GM06990 (cell line): ENCODE results near the gene PEA15.

Experiments used
- DNase-seq: peaks from one replicate; pipeline ENCODE4 v3.0.0-alpha.2; 2011; ENCODE audit not compliant: insufficient read length; ENCODE audit errors: extremely low read depth
- H3K27me3 ChIP-seq: replicated peaks from 2 replicates; pipeline ENCODE4 v1.6.0; 2011; ENCODE audit warnings: low read length; ENCODE audit not compliant: control insufficient read depth, insufficient read depth
- H3K36me3 ChIP-seq: 2 replicates; pipeline ENCODE4 v1.5.1; 2011; ENCODE audit warnings: low read length; ENCODE audit not compliant: control insufficient read depth, insufficient read depth
- H3K4me3 ChIP-seq: replicated peaks from 2 replicates; pipeline ENCODE4 v1.5.1; 2011; ENCODE audit warnings: low read depth, mild to moderate bottlenecking, control low read depth, low read length
- TF ChIP-seq, protein P1 (sequence below): IDR thresholded peaks from 2 replicates; pipeline ENCODE4 v1.5.1; 2011; ENCODE audit warnings: low read length, control low read depth, mild to moderate bottlenecking, inconsistent platforms; ENCODE audit not compliant: insufficient read depth, poor library complexity, severe bottlenecking

Gene PEA15

DNA sequence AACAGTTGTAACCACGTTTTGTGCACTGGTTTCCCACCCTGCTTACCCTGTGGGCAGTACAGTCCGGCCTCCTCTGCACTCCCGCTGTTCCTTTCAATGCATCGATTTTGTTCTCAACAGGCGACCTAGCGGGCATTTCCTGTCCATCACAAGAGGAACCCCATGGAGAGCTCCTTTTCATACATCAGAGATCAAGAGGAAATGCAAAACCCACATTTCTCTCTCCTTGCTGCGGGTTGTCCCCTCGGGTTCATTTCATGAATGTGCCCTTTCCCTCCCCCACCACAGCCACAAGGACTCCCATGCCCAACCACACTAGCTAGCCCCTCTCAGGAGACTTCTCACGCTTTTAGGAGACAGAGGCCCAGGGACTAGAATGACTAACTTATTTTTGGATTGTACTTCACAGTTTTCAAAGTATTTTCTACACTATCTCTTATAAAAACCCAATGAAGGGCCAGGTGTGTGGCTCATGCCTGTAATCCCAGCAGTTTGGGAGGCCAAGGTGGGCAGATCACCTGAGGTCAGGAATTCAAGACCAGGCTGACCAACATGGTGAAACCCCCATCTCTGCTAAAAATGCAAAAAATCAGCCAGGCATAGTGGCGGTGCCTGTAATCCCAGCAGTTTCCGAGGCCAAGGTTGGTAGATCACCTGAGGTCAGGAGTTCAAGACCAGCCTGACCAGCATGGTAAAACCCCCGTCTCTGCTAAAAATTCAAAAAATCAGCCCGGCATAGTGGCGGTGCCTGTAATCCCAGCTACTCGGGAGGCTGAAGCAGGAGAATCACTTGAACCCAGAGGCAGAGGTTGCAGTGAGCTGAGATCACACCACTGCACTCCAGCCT lies 35.4 kb upstream of the PEA15 start:
- Histone ChIP-seq H3K27me3 (no peaks in the 10 kb centered on the region), H3K36me3 (no peaks in the 10 kb centered on the region), H3K4me3 (no peak overlapping the region)
- TF ChIP-seq, protein P1, sequence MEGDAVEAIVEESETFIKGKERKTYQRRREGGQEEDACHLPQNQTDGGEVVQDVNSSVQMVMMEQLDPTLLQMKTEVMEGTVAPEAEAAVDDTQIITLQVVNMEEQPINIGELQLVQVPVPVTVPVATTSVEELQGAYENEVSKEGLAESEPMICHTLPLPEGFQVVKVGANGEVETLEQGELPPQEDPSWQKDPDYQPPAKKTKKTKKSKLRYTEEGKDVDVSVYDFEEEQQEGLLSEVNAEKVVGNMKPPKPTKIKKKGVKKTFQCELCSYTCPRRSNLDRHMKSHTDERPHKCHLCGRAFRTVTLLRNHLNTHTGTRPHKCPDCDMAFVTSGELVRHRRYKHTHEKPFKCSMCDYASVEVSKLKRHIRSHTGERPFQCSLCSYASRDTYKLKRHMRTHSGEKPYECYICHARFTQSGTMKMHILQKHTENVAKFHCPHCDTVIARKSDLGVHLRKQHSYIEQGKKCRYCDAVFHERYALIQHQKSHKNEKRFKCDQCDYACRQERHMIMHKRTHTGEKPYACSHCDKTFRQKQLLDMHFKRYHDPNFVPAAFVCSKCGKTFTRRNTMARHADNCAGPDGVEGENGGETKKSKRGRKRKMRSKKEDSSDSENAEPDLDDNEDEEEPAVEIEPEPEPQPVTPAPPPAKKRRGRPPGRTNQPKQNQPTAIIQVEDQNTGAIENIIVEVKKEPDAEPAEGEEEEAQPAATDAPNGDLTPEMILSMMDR, result no peak
- peak; percentile 53 for DNase-seq

DNA sequence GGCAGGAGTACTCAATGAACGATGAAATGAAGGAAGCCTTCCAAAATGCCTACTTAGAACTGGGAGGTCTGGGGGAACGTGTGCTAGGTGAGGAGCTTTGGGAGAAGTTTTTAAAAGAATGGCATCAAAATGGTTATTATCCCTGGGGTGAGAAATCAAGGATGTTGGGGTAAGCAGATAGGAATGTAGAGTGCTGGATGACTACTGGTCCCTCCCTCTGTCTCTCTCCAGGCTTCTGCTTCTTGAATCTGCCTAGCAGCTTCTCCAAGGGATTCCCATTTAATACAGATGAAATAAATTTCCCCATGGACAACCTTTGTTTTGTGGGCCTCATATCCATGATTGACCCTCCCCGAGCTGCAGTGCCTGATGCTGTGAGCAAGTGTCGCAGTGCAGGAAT lies 33.8 kb upstream of the PEA15 start:
- no peak overlapping the region for H3K4me3 ChIP-seq
- no peaks in the 10 kb centered on the region for H3K36me3 ChIP-seq
- TF ChIP-seq, protein P1, result no peak
- no peaks in the 10 kb centered on the region for H3K27me3 ChIP-seq
- no peak for DNase-seq

DNA sequence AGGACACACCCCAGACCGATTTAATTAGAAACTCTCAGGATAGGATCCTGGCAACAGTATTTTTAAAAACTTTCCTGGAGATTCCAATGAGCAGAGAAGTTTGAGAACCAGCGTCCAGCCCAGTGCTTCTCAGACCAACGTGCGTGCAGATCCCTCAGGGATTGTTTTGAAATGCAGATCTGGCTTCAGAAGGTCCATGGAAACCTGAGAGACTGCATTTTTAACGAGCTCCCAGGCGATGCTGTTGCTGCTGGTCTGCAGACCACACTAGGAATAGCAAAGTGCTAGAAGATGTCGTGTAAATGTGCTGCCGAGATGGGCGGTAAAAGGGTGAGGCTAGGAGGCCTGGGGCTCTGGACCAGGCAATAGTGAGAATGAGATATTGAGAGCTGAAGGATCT lies 33.2 kb upstream of the PEA15 start:
- Histone ChIP-seq H3K4me3 (no peak overlapping the region), H3K36me3 (no peaks in the 10 kb centered on the region), H3K27me3 (no peaks in the 10 kb centered on the region)
- TF ChIP-seq, protein P1, result no peak
- no peak for DNase-seq

DNA sequence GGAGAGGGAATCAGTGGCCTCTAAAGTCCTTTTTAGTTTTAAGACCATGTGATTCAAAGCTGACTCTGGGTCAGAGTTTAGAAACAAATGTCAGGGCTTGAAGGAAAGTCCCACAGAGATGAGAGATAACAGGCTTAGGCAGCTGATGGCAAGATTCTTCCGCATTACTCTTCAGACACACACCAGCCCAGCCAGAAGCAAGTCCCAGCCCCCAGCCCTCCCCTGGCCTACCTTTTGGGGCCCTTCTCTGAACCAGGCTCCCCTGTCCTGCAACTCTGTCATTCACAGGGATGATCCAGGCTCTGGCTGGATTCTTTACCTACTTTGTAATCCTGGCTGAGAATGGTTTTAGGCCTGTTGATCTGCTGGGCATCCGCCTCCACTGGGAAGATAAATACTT lies 28.0 kb upstream of the PEA15 start:
- TF ChIP-seq, protein P1, result no peak
- Histone ChIP-seq H3K27me3 (no peaks in the 10 kb centered on the region), H3K36me3 (no peaks in the 10 kb centered on the region), H3K4me3 (peak overlapping the region; percentile 35)
- DNase-seq, result peak; percentile 18

DNA sequence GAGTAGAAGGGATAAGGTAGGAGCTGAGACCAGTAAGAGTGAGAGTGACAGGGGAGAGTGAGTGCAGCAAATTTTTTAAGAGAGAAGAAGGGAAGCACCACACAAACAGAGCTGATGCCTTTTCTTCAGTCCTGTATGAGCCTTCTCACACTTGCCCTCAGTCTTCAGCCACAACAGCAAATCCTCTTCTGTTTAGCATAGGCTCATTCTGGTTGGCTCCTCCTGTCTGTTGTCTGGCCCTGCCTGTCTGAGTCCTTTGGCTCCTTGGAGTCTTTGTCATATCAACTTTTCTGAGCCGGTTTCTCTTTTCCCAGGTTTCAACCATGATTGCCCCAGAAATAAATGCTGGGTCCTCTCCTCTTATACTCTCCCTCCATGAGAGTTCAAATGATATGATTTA lies 27.5 kb upstream of the PEA15 start:
- Histone ChIP-seq H3K4me3 (peak overlapping the region; percentile 35), H3K27me3 (no peaks in the 10 kb centered on the region), H3K36me3 (no peaks in the 10 kb centered on the region)
- no peak for DNase-seq
- TF ChIP-seq, protein P1, result no peak
